Neural progenitor cell (in vitro differentiated cells): Measurements from ENCODE around the gene MAPRE3. TPM values are rescaled to one million over a fixed set of nuclear protein-coding genes. Genes with fewer than 3 reads are reported as not detected.

Experiments used
- DNase-seq: peaks from one replicate; pipeline ENCODE4 v3.0.0-alpha.2; 2016; ENCODE audit warnings: low spot score
- H2AFZ ChIP-seq: fragments of 200-600 bp; sonication (generic); replicated peaks from 2 replicates; pipeline ENCODE4 v1.6.1; 2016; ENCODE audit warnings: antibody characterized with exemption
- H3F3A ChIP-seq: fragments of 200-600 bp; sonication (generic); 2 replicates; pipeline ENCODE4 v1.6.1; 2016; ENCODE audit warnings: antibody characterized with exemption, low read depth
- H3K27ac ChIP-seq: fragments of 200-600 bp; sonication (generic); 2 replicates; pipeline ENCODE4 v1.5.1; 2016; ENCODE audit warnings: mild to moderate bottlenecking
- H3K27me3 ChIP-seq: fragments of 200-600 bp; sonication (generic); 2 replicates; pipeline ENCODE4 v1.6.1; 2016; ENCODE audit warnings: mild to moderate bottlenecking, moderate library complexity
- H3K36me3 ChIP-seq: fragments of 200-600 bp; sonication (generic); 2 replicates; pipeline ENCODE4 v1.5.1; 2016
- H3K4me1 ChIP-seq: fragments of 200-600 bp; sonication (generic); 2 replicates; pipeline ENCODE4 v1.6.1; 2016; ENCODE audit warnings: mixed run types
- H3K4me2 ChIP-seq: fragments of 200-600 bp; sonication (generic); 2 replicates; pipeline ENCODE4 v1.6.1; 2016
- H3K4me3 ChIP-seq: fragments of 200-600 bp; sonication (generic); 2 replicates; pipeline ENCODE4 v1.5.1; 2016
- H3K79me2 ChIP-seq: fragments of 200-600 bp; sonication (generic); 2 replicates; pipeline ENCODE4 v1.6.1; 2016; ENCODE audit warnings: low read depth
- H3K9ac ChIP-seq: fragments of 200-600 bp; sonication (generic); 2 replicates; pipeline ENCODE4 v1.6.1; 2016
- H3K9me3 ChIP-seq: fragments of 200-600 bp; sonication (generic); 2 replicates; pipeline ENCODE4 v1.5.1; 2016; ENCODE audit warnings: low read depth
- H4K20me1 ChIP-seq: fragments of 200-600 bp; sonication (generic); 2 replicates; pipeline ENCODE4 v1.6.1; 2016; ENCODE audit warnings: low read depth
- H3K27ac Mint-ChIP-seq: 3 replicates; pipeline ENCODE4 v1.8.0; 2021; ENCODE audit warnings: mixed read lengths
- H3K27me3 Mint-ChIP-seq: 2 replicates; pipeline ENCODE4 v1.8.0; 2022; ENCODE audit warnings: low read depth, mild to moderate bottlenecking, inconsistent platforms, moderate library complexity, mixed read lengths; ENCODE audit not compliant: insufficient read depth
- H3K36me3 Mint-ChIP-seq: 3 replicates; pipeline ENCODE4 v1.8.0; 2021; ENCODE audit warnings: mixed read lengths
- H3K4me1 Mint-ChIP-seq: 3 replicates; pipeline ENCODE4 v1.8.0; 2021; ENCODE audit warnings: mixed read lengths
- H3K4me3 Mint-ChIP-seq: 3 replicates; pipeline ENCODE4 v1.8.0; 2021; ENCODE audit warnings: mild to moderate bottlenecking, moderate library complexity, mixed read lengths
- H3K9me3 Mint-ChIP-seq: 3 replicates; pipeline ENCODE4 v1.8.0; 2020; ENCODE audit warnings: mixed read lengths
- CTCF ChIP-seq: fragments of 200-600 bp; sonication (generic); IDR thresholded peaks from 2 replicates; pipeline ENCODE4 v1.5.1; 2017; ENCODE audit warnings: antibody characterized with exemption, mild to moderate bottlenecking
- EZH2 ChIP-seq: fragments of 200-600 bp; sonication (generic); IDR thresholded peaks from 2 replicates; pipeline ENCODE4 v1.6.1; 2017; ENCODE audit warnings: antibody characterized with exemption, mild to moderate bottlenecking, moderate library complexity
- EZH2phosphoT487 ChIP-seq: fragments of 200-600 bp; sonication (generic); IDR thresholded peaks from 2 replicates; pipeline ENCODE4 v1.6.1; 2017; ENCODE audit warnings: antibody characterized with exemption
- total RNA-seq: library from RNA; depleted of rRNA; stranded (reverse); fragments of >200 nt; gene quantifications from 2 replicates; pipeline ENCODE4 v1.2.3, GENCODE V29; 2015; ENCODE audit warnings: low replicate concordance

MAPRE3 gene
- total RNA-seq, 1 donor from 2014 or later = 3.1 TPM

- Mint-ChIP-seq H3K9me3 (no peaks in the 10 kb centered on the region), H3K4me1 (peaks cover 10% of the 10 kb centered on the region)
Observed at GRCh38 chr2:27000995-27001394, 30.6 kb downstream of the MAPRE3 start.

GRCh38 chr2:27001950-27002349 lies 31.5 kb downstream of the MAPRE3 start:
- no peaks in the 10 kb centered on the region for H3K9me3 ChIP-seq
- H3K36me3 Mint-ChIP-seq = no peaks in the 10 kb centered on the region
- no peaks in the 10 kb centered on the region for H3K79me2 ChIP-seq
- H3K27me3 Mint-ChIP-seq = peaks cover 2% of the 10 kb centered on the region
- TF ChIP-seq EZH2 = no peak
- no peak for TF ChIP-seq EZH2phosphoT487
- no peak for TF ChIP-seq CTCF
- H3K9me3 Mint-ChIP-seq = no peaks in the 10 kb centered on the region
- H3K4me3 ChIP-seq = no peak overlapping the region
- H2AFZ ChIP-seq = no peak overlapping the region
- peaks cover 10% of the 10 kb centered on the region for H3K4me1 Mint-ChIP-seq
- H3K4me1 ChIP-seq = peaks cover 12% of the 10 kb centered on the region
- no peak overlapping the region for H3K4me3 Mint-ChIP-seq
- peaks cover 27% of the 10 kb centered on the region for H4K20me1 ChIP-seq
- H3K9ac ChIP-seq = no peak overlapping the region
- no peaks in the 10 kb centered on the region for H3K36me3 ChIP-seq
- H3K27ac Mint-ChIP-seq = no peak overlapping the region
- H3F3A ChIP-seq = no peaks in the 10 kb centered on the region
- no peaks in the 10 kb centered on the region for H3K27me3 ChIP-seq
- no peak overlapping the region for H3K4me2 ChIP-seq
- no peak for DNase-seq
- H3K27ac ChIP-seq = no peak overlapping the region

More at GRCh38 chr2:27000995-27001394, 30.6 kb downstream of the MAPRE3 start:
- Mint-ChIP-seq H3K27ac (no peak overlapping the region), H3K36me3 (no peaks in the 10 kb centered on the region), H3K4me3 (no peak overlapping the region), H3K27me3 (peaks cover 4% of the 10 kb centered on the region)
- H3K36me3 ChIP-seq = no peaks in the 10 kb centered on the region
- no peaks in the 10 kb centered on the region for H3K79me2 ChIP-seq
- no peak overlapping the region for H3K27ac ChIP-seq
- no peaks in the 10 kb centered on the region for H3K27me3 ChIP-seq
- no peak overlapping the region for H2AFZ ChIP-seq
- H3K9me3 ChIP-seq = no peaks in the 10 kb centered on the region
- no peak for TF ChIP-seq EZH2phosphoT487
- no peak for TF ChIP-seq EZH2
- TF ChIP-seq CTCF = no peak
- H3K9ac ChIP-seq = no peak overlapping the region
- H3K4me3 ChIP-seq = no peak overlapping the region
- no peak overlapping the region for H3K4me2 ChIP-seq
- no peak for DNase-seq
- peaks cover 24% of the 10 kb centered on the region for H4K20me1 ChIP-seq
- H3K4me1 ChIP-seq = peaks cover 12% of the 10 kb centered on the region
- H3F3A ChIP-seq = no peaks in the 10 kb centered on the region

- Histone ChIP-seq H3K36me3 (no peaks in the 10 kb centered on the region), H3K79me2 (no peaks in the 10 kb centered on the region), H3K4me3 (no peak overlapping the region), H3F3A (no peaks in the 10 kb centered on the region), H3K9me3 (no peaks in the 10 kb centered on the region), H3K27ac (no peak overlapping the region), H3K9ac (no peak overlapping the region), H2AFZ (no peak overlapping the region), H4K20me1 (peaks cover 17% of the 10 kb centered on the region), H3K4me2 (no peak overlapping the region), H3K4me1 (peaks cover 6% of the 10 kb centered on the region), H3K27me3 (no peaks in the 10 kb centered on the region)
- no peak for DNase-seq
- Mint-ChIP-seq H3K9me3 (no peaks in the 10 kb centered on the region), H3K4me3 (no peak overlapping the region), H3K27me3 (peaks cover 2% of the 10 kb centered on the region), H3K4me1 (peaks cover 2% of the 10 kb centered on the region), H3K27ac (no peak overlapping the region), H3K36me3 (no peaks in the 10 kb centered on the region)
- TF ChIP-seq EZH2phosphoT487 = no peak
- no peak for TF ChIP-seq CTCF
- TF ChIP-seq EZH2 = no peak
Observed at GRCh38 chr2:27003007-27003406, 32.6 kb downstream of the MAPRE3 start.
